ENCODE measurements around the gene TRPV3. TPM values are rescaled to one million over a fixed set of nuclear protein-coding genes. Genes with fewer than 3 reads are reported as not detected.

Gene TRPV3
- total RNA-seq, 1 experiment from 2014 or later = 0.13 TPM

- no TSS peak for BruUV-seq (replicated peaks)
- no peaks in the 10 kb centered on the region for H3K9me3 ChIP-seq (ENCODE audit: low read depth, low read length, poor library complexity, severe bottlenecking)
- no peaks in the 10 kb centered on the region for H3K36me3 ChIP-seq (ENCODE audit: insufficient read depth, low read length, poor library complexity, severe bottlenecking)
- ChIA-PET CTCF (no interaction called here), POLR2A (ENCODE audit: low non-redundant PET) (no interaction called here)
- H3K4me3 ChIP-seq (ENCODE audit: low read depth, low read length, poor library complexity, severe bottlenecking) = no peak overlapping the region
- intact Hi-C loops (cut with micrococcal nuclease; ENCODE audit: unreplicated experiment) = no loop called here
- TF ChIP-seq, protein P1, sequence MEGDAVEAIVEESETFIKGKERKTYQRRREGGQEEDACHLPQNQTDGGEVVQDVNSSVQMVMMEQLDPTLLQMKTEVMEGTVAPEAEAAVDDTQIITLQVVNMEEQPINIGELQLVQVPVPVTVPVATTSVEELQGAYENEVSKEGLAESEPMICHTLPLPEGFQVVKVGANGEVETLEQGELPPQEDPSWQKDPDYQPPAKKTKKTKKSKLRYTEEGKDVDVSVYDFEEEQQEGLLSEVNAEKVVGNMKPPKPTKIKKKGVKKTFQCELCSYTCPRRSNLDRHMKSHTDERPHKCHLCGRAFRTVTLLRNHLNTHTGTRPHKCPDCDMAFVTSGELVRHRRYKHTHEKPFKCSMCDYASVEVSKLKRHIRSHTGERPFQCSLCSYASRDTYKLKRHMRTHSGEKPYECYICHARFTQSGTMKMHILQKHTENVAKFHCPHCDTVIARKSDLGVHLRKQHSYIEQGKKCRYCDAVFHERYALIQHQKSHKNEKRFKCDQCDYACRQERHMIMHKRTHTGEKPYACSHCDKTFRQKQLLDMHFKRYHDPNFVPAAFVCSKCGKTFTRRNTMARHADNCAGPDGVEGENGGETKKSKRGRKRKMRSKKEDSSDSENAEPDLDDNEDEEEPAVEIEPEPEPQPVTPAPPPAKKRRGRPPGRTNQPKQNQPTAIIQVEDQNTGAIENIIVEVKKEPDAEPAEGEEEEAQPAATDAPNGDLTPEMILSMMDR (conservative IDR thresholded peaks at IDR 0.05; ENCODE audit: low read depth, low read length) = no peak
- TF ChIP-seq EZH2 (IDR thresholded peaks at IDR 0.05; ENCODE audit: borderline replicate concordance, low read depth, low read length, poor library complexity, severe bottlenecking) = no peak
- peaks cover 44% of the 10 kb centered on the region for H3K27me3 ChIP-seq (replicated peaks; ENCODE audit: insufficient read depth, low read depth, low read length, poor library complexity)
- no peak for DNase-seq (ENCODE audit: low spot score)
- no peak overlapping the region for H3K27ac ChIP-seq (ENCODE audit: low read depth, low read length, poor library complexity, severe bottlenecking)
- no peaks in the 10 kb centered on the region for H3K4me1 ChIP-seq (ENCODE audit: insufficient read depth, low read length, poor library complexity, severe bottlenecking)
These were observed 72.0 kb downstream of the TRPV3 start for GRCh38 chr17:3485481-3486068.

- Histone ChIP-seq H3K9me3 (ENCODE audit: low read depth, low read length, poor library complexity, severe bottlenecking) (no peaks in the 10 kb centered on the region), H3K4me3 (ENCODE audit: low read depth, low read length, poor library complexity, severe bottlenecking) (no peak overlapping the region), H3K27ac (ENCODE audit: low read depth, low read length, poor library complexity, severe bottlenecking) (no peak overlapping the region), H3K4me1 (ENCODE audit: insufficient read depth, low read length, poor library complexity, severe bottlenecking) (no peaks in the 10 kb centered on the region), H3K27me3 (replicated peaks; ENCODE audit: insufficient read depth, low read depth, low read length, poor library complexity) (peaks cover 31% of the 10 kb centered on the region), H3K36me3 (ENCODE audit: insufficient read depth, low read length, poor library complexity, severe bottlenecking) (no peaks in the 10 kb centered on the region)
- no TSS peak for BruUV-seq (replicated peaks)
- no peak for DNase-seq (ENCODE audit: low spot score)
- intact Hi-C loops (cut with micrococcal nuclease; ENCODE audit: unreplicated experiment) = no loop called here
- TF ChIP-seq EZH2 (IDR thresholded peaks at IDR 0.05; ENCODE audit: borderline replicate concordance, low read depth, low read length, poor library complexity, severe bottlenecking) = no peak
- TF ChIP-seq, protein P1 (conservative IDR thresholded peaks at IDR 0.05; ENCODE audit: low read depth, low read length) = no peak
- ChIA-PET CTCF (no interaction called here), POLR2A (ENCODE audit: low non-redundant PET) (no interaction called here)
These were observed 74.8 kb downstream of the TRPV3 start for GRCh38 chr17:3482852-3483251.

- DNase-seq (ENCODE audit: low spot score) = no peak
- Histone ChIP-seq H3K4me3 (ENCODE audit: low read depth, low read length, poor library complexity, severe bottlenecking) (no peak overlapping the region), H3K36me3 (ENCODE audit: insufficient read depth, low read length, poor library complexity, severe bottlenecking) (no peaks in the 10 kb centered on the region), H3K27me3 (replicated peaks; ENCODE audit: insufficient read depth, low read depth, low read length, poor library complexity) (peaks cover 17% of the 10 kb centered on the region), H3K27ac (ENCODE audit: low read depth, low read length, poor library complexity, severe bottlenecking) (no peak overlapping the region), H3K4me1 (ENCODE audit: insufficient read depth, low read length, poor library complexity, severe bottlenecking) (no peaks in the 10 kb centered on the region), H3K9me3 (ENCODE audit: low read depth, low read length, poor library complexity, severe bottlenecking) (no peaks in the 10 kb centered on the region)
- TF ChIP-seq, protein P1 (conservative IDR thresholded peaks at IDR 0.05; ENCODE audit: low read depth, low read length) = no peak
- TF ChIP-seq EZH2 (IDR thresholded peaks at IDR 0.05; ENCODE audit: borderline replicate concordance, low read depth, low read length, poor library complexity, severe bottlenecking) = no peak
- intact Hi-C loops (cut with micrococcal nuclease; ENCODE audit: unreplicated experiment) = no loop called here
- CTCF ChIA-PET = no interaction called here
- POLR2A ChIA-PET (ENCODE audit: low non-redundant PET) = no interaction called here
- no TSS peak for BruUV-seq (replicated peaks)
These were observed 77.6 kb downstream of the TRPV3 start for GRCh38 chr17:3479988-3480387.
